GM19397 (cell line): ENCODE data around the gene PPEF2.
"Not testable (repeated sequence)": the region's sequence is repeated elsewhere in the genome, so short reads cannot be mapped to it uniquely, and the experiment has no call there.

Source experiments
- ATAC-seq: cut with Tn5 transposase; IDR thresholded peaks from one replicate; pipeline ENCODE4 v1.9.1; 2021; ENCODE audit warnings: mild to moderate bottlenecking, moderate library complexity; ENCODE audit not compliant: unreplicated experiment

PPEF2 gene

DNA sequence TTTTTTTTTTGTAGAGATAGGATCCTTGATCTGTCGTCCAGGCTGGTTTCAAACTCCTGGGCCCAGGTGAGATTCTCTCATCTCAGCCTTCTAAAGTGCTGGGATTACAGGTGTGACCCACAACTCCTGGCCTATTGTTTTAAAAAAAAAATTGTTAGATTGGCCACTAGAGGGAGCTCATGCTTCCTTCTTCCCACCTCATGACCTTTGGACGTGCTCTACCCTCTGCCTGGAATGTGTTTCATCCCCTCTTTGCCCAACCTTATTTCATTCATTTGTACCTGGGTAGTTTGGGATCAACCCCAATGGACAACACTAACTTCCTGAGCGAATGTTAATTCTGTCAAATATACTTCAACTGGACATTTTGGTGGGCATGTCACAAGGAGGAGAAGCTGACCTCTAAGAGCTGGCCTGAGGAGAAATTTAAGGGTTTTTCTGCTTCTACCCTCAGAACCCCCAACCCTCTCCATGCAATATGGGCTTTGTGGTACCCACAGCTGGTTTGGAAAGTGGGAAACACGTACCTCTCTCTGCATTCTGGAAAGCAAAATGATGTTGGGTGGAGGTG lies 6.4 kb downstream of the PPEF2 start:
- no peak for ATAC-seq

DNA sequence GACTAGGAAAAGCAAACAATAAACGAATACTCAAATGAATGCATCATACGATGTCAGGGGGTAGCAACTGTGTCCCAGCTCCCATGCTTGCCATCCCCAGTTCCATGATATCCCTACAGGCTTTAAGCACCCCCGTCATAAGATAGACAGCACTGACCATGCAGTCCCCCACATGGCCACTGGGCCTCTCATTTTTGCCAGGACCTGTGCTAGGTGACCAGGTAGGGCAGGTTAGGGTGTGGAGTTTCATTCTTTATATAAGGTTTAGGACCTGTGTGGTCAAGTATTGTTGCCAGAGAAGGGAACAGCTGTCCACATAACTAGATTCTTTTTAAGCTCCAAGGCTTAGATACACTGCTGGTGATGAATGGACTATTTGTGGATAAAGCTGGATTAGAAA lies 9.7 kb downstream of the PPEF2 start:
- ATAC-seq, result no peak

DNA sequence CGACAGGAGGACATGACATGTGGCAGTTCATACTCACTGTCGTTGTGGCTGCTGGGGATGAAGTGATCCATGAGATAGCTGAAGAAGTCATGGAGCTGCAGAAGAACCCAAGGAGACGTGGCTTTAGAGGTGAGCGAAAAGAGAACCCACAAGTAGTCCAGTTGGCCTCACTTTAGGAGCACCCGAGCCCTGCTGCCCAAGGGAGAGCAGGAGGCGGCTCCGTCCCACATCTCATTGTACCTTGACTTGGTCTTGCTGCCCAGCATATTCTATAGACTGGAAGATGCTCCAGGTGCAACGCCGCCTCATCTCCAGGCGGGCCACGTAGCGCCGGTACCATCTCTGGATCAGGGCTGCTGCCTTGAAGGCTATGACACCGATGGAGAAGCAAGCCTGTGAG lies 10.6 kb downstream of the PPEF2 start:
- no peak for ATAC-seq

DNA sequence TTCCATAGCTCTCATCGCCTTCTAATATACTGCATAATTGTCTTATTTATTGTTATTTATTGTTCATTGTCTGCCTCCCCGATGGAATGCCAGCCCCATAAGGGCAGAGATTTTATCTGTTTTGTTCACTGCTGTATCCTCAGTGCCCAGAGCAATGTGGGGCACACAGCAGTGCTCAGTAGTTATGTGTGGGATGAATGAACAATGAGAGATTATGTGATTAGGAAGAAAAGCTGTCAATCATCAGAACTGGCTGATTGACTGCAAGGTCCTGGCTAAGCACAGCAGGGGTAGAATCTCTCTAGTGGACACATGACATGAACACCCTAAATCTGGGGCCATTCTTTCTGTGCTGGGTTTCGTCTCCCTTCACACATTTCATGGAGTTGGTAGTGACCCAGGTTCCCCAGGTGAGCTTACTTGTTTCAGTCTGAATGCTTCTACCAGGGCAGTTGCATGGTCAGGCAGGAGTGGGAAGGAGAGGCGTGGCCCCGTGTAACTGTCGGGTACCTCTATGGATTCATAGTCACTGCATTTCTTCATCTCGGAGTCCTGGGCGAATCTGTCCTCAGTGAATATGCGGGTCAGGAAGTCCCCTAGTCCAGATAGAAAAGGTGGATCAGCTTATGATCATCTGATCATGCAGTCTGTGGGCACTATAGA lies 12.6 kb downstream of the PPEF2 start:
- no peak for ATAC-seq

DNA sequence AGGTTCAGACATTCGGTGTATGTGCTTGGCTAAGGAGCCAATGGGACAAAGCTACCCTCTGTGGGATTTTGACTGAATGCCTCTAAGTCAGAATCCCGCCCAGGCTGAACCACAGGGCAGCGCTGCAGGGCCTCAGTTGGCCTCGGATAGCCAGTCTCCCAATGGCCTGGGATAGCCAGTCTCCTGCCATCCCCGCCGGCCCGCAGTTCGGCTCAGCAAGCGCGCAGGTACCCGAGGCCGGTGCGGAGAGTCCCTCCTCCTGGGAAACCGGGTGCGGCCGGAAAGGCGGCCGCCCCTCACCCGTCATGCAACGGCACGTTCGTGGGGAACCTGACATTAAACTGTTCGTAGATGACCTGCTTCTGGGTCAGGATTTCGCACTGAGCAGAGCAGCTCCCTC lies 16.1 kb downstream of the PPEF2 start:
- no peak for ATAC-seq

DNA sequence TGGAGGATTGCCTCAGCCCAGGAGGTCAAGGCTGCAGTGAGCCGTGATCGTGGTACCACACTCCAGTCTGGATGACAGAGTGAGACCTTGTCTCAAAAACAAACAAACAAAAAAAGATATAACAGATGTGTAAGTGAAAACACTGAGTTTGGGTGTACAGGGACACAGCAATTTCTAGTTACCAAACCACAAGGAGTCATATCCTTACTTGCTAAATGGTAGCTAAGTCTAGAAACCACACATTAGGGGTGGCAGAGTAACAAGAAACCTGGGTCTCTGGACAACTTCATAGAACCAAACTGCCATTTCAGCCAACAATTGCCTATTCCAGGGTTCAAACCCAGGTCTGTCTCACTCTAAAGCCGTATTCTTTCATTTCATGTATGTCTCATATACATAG lies 20.8 kb downstream of the PPEF2 start:
- ATAC-seq, result no peak

DNA sequence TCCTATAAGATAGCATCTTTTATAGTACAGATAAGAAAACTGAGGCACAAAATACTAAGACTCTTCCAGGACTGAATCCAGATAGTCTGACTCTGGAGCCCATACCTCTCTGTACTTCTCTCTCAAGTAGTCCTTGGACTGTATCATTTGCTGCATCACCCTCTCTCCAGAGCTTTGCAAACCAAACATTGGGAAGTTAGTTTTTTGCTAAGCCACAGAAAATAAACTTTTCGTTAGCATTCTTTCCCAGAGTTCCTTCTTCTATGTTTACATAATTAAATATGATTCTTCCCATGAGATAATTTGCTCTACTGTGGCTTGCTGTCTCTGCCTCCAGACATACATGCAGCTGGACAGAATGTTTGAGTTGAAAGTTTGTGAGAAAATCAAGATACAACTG lies 22.0 kb downstream of the PPEF2 start:
- ATAC-seq, result no peak

DNA sequence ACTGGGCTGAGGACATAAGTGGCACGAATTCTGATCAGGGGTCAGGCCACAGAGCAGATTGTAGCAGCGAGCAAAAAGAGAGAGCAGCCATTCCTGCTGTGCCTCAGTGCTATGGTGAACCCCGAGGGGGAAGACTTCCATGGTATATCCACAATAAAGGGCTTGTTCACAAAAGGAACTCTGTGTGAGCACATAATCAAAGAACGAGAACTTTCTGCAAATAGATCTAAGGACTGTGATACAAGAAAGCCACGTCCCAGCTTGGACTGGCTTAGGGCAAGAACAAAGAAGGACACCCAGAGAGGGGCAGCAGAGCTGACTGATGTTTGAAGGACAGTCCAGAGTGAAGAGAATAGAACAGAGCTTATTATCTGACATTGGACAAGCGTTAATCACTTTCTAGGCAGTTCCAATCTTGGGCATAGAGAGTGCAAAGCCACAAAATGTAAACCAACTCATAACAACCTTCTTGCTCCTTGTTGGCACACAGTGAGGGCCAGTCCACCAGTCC lies 24.0 kb downstream of the PPEF2 start:
- no peak for ATAC-seq

DNA sequence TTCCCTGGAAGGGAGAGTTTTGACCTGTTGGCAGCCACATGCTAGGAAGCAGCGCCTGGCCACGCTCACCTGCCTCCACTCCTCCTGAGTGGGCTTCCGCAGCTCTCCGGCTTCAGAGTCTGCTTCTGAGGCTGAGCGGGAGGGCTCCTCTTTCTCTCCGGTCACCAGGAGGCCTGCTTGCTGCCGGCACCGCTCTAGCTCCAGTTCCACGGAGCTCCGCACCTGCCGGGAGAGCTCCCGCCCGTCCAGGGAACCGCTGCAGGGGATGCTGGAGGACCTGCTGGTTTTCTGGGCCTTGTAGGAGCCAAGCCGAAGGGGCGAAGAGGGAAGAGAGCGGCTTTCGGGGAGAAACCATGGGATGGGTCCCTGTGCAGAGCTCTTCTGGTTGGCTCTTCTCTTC lies 26.0 kb downstream of the PPEF2 start:
- no peak for ATAC-seq

DNA sequence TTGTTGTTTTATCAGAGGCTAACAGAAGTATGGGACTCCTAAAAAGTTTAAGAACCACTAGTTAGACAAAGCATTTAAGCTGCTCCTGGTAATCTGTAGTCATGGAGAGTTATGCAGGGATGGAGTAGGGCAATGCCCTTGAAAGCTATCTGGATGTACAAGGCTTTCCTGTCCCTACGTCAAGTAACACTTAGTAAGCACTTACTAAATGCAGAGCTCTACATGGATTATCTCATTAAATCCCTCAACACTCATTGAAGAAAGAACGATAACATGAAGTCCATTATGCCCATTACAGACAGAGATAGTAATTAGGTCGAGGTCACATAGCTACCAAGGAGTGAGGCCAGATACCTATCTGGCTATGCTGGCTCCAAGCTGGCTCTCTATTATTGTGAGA lies 33.2 kb downstream of the PPEF2 start:
- ATAC-seq, result no peak

DNA sequence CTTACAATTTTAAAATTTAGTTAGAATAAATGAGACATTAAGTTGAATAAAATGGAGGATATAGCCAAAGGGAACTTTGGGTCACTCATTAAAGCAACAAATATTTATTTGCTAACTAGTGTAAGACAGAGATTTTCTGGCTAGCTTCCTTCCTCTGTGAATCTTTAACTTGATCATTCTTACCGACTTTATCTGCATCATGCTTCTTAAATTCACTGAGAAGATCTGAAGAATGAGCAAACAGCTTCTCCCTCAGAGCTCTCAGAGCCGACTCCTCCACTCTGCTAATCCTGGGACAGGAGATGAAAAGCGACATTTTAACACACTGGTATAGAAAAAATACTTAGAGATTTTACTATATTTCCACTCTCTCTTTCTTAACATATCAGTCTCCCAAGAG lies 35.1 kb downstream of the PPEF2 start:
- no peak for ATAC-seq

DNA sequence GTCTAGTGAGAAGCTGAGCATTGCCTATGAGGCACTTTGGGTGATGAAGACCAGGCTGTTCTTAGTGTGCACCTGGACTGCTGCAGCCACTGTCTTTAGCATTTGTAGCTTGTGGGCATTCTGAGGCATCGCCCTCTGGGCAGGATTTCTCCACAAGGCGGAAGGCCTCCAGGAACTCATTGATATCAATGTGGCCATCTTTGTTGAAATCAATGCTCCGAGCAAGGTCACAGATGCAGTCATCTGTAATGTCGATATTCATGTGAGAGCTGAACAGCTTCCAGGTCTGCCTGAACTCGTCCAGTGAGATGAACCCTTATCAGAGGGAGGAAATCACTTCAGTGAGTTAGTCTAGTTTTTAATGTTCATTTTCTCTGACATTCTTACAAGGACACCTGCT lies 41.6 kb downstream of the PPEF2 start:
- ATAC-seq, result no peak

DNA sequence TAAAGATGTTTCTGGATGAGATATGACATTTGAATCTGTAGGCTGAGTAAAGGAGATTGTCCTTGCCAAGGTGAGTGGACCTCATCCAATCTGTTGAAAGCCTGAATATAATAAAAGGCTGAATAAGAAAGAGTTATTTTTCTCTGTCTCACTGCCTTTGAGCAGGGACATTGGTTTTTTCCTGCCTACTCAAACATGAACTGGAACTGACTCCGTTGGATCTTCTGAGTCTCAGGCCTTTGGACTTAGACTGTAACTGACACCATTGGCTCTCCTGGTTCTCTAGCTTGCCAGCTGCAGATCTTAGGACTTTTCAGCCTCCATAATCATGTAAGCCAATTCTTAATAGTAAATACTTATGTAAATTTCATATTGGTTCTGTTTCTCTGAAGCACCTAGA lies 43.5 kb downstream of the PPEF2 start:
- no peak for ATAC-seq

DNA sequence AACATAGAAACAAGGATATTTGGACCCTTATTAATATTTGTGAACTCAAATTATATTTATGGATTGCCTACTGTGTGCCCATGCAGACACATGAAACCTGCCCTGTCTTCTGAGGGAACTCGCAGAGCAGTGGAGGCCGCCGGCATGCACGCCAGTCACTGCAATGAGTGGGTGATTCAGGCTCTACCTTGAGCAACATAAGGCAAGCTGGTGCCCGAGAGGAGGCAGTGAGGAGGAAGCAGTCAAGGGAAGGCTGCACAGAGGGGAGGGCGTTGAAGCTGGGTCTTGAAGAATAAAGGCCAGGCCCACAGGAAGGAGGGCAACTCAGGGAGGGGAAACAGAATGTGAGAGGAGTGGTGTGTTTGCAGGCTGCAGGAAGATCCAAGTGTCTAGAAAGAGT lies 52.8 kb downstream of the PPEF2 start:
- ATAC-seq, result no peak

DNA sequence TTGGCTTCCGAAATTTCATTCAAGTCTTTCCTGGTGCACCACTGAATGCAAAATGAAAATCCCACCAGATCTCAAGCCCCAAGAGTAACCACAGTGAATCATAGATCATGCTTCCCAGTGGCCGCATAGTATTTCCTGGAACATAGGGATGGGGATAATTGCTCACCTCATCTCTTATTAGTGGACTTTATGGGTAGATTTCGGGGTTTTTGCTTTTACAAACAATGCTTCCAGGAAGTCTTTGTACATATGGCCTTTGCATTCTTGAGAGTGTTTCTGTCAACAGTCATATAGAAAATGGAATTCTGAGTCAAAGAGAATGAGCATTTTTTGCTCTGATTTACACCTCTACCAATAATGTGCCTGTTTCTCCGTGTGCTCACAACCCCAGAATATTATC lies 53.4 kb downstream of the PPEF2 start:
- ATAC-seq, result no peak

DNA sequence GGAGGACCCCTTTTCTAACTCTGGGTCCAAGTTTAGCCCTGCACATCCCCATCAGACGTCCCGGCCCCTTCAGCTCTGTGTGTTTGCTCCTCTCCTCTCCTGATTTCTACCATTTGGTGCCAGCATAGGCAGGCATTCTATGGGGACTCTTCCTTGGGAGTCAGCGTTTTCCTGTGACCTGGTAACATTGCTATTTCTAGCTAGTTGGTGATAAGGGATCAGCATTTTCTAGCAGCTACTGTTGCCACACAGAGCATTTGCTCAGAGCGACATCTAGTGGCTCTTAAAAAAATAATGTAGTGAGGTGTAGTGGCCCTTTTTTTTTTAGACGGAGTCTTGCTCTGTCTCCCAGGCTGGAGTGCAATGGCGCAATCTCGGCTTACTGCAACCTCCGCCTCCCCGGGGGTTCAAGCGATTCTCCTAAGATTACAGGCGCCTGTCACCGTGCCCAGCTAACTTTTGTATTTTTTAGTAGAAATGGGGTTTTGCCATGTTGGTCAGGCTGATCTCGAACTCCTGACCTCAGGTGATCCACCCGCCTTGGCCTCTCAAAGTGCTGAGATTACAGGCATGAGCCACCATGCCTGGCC lies 54.0 kb downstream of the PPEF2 start:
- not testable (repeated sequence) for ATAC-seq

DNA sequence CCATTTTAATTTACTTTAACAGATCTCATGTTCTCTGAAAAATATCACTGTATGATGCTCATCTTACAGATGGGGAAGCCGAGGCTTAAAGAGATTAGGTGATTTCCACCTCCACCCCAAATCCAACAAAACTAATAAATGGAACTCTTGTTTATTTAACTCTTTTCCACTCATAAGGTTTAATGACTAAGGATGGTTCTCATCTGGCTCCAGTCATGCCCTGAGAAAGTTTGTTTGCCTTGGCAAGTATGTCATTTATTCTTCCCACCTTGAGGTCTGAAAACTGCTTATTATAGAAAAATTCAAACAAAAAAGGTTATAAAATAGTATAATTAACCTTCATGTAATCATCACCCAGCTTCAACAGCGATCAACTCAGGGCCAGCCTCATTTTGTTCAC lies 56.3 kb downstream of the PPEF2 start:
- ATAC-seq, result no peak

DNA sequence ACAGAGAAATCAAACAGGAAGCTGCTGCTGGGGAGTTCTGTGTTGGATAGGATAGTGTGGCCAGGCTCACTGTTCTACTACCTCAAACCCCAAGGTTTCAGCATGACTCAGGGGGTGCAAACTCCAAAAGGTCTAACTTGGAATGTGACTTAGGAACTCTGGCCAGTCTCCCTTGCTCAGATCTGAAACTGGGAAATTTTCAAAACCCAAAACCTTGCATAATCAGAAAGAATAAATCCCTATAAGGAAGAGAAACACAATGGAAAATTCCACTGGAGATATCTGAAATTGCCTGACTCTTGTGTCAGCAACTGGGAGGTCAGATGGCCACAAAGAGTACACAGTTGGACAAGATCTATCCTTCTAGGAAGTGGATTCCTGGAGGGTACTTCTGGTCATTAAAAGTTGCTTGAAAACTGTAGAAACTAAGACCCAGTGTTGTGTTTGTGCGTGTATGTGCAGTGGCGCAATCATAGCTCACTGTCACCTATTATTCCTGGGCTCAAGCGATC lies 58.0 kb downstream of the PPEF2 start:
- no peak for ATAC-seq

DNA sequence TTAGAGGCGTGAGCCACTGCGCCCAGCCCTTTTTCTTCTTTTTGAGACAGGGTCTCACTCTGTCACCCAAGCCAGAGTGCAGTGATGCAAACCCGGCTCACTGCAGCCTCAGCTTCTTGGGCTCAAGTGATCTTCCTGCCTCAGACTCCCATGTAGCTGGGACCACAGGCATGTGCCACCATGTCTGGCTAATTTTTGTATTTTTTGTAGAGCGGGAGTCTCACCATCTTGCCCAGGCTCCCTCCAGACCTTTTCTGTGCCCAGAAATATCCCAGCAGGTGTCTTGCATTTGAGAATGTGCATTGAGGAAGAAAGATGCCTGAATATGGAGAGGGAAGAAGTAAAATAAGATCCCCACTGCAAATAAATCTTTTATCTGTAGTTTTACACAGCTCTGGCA lies 58.7 kb downstream of the PPEF2 start:
- no peak for ATAC-seq

DNA sequence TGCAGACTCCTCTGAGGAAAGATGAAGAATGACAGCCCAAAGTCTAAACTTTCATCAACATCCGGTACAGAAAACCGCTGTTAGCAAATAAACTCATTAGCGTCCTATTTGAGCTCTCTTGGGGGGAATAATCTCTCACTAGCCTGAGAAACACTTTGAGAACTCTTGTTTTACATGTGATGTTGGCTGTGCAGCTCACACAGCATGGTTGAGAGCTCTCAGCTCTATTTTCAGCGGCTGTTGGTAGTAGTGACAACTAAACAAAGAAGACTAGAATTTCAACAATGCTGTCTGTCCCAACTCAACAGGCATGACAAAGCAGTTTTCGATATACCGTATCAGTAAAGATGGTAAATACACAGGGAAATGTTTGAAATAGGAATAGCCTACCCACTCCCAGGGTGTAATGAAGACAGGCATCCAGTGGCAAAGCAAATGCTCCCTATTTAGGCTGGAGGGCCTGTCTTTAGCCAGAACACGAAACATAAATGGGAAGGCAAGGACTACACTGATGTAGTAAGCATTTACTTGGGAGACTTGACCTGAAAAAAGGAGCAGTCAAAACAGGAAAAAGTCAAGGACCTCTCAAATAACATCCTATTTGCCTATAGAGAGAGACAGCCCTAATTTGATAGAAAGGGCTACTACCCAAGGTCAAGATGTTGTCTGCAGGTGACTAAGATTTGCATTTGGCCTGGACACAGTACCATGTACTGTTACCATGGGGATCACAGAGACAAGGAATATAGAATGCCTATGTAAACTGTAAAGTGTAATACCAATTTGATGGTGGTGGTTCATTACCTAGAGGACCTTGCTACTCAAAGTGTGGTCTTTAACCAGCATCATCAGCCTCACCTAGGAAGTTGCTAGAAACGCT lies 60.4 kb downstream of the PPEF2 start:
- ATAC-seq, result no peak

DNA sequence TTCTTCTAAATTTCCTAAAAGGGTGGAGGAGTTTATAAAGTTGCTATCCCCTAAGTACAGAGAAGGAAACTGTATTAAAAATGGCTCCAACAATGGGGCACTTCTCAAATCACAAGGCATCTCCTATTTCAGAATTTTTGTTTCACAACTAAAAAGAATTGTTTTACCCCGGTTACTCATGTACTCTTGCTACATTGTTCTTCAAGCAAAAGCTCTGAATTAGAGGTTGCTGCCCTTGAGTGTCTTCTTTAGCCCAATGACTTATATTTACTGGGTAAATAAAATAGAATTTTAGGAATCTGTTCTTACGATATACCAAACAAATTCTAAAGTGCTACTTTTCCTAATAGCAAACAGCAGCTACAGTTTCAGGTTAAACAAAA lies 67.5 kb downstream of the PPEF2 start:
- no peak for ATAC-seq
